ENCODE results near the gene SLC1A1.

- TF ChIP-seq REST (IDR thresholded peaks at IDR 0.05; ENCODE audit: insufficient read depth in 1 of 2, low read depth in 2 of 2, low read length in 2 of 2): no peak
- TF ChIP-seq SIN3A (IDR thresholded peaks at IDR 0.05; ENCODE audit: borderline replicate concordance, insufficient read depth, low read length): no peak
- no peak for TF ChIP-seq TAF1 (IDR thresholded peaks at IDR 0.05; ENCODE audit: borderline replicate concordance, insufficient read depth, low read length)
Measured at GRCh38 chr9:4442806-4443205, 47.5 kb upstream of the SLC1A1 start.

All from PFSK-1 (cell line).